ENCODE data around the gene ZBTB5.
"Not testable (repeated sequence)": the region's sequence is repeated elsewhere in the genome, so short reads cannot be mapped to it uniquely, and the experiment has no call there.

The ZBTB5 gene

GRCh38 chr9:37486256-37486615, 21.0 kb upstream of the ZBTB5 start:
- no peak for DNase-seq

GRCh38 chr9:37485389-37486255, 20.4 kb upstream of the ZBTB5 start, which contains the start of gene POLR1E:
POLR1E (plus strand) TSS chr9:37485948; CDS start chr9:37486048, 100 bp downstream.
- peak; percentile 97 for DNase-seq

- no peak for DNase-seq
Observed at GRCh38 chr9:37480759-37481158, 15.5 kb upstream of the ZBTB5 start.

GRCh38 chr9:37477987-37478619, 12.9 kb upstream of the ZBTB5 start:
- DNase-seq: not testable (repeated sequence)

- DNase-seq: not testable (repeated sequence)
Observed at GRCh38 chr9:37477443-37477842, 12.2 kb upstream of the ZBTB5 start.

GRCh38 chr9:37476930-37477329, 11.7 kb upstream of the ZBTB5 start:
- no peak for DNase-seq

- no peak for DNase-seq
Observed at GRCh38 chr9:37474438-37474837, 9.2 kb upstream of the ZBTB5 start.

- not testable (repeated sequence) for DNase-seq
Observed at GRCh38 chr9:37473982-37474381, 8.7 kb upstream of the ZBTB5 start.

GRCh38 chr9:37471942-37472684, 6.9 kb upstream of the ZBTB5 start:
- no peak for DNase-seq

GRCh38 chr9:37468620-37469019, 3.4 kb upstream of the ZBTB5 start:
- DNase-seq: no peak

- not testable (repeated sequence) for DNase-seq
Observed at GRCh38 chr9:37467530-37467929, 2.3 kb upstream of the ZBTB5 start.

- peak; percentile 74 for DNase-seq
Observed at GRCh38 chr9:37466037-37466709, 923 bp upstream of the ZBTB5 start.

GRCh38 chr9:37464426-37465248, 613 bp downstream of the ZBTB5 start:
- peak; percentile 94 for DNase-seq

GRCh38 chr9:37464006-37464405, 1.2 kb downstream of the ZBTB5 start:
- no peak for DNase-seq

GRCh38 chr9:37456817-37457216, 8.4 kb downstream of the ZBTB5 start:
- DNase-seq: no peak

- no peak for DNase-seq
Observed at GRCh38 chr9:37455884-37456647, 9.2 kb downstream of the ZBTB5 start.

GRCh38 chr9:37454238-37454637, 11.0 kb downstream of the ZBTB5 start:
- DNase-seq: no peak

- DNase-seq: no peak
Observed at GRCh38 chr9:37453827-37454226, 11.4 kb downstream of the ZBTB5 start.

- no peak for DNase-seq
Observed at GRCh38 chr9:37452611-37453010, 12.6 kb downstream of the ZBTB5 start.

GRCh38 chr9:37451628-37452027, 13.6 kb downstream of the ZBTB5 start:
- DNase-seq: no peak

Measured in NCI-H1092 (cell line).